AG04449 (cell line): ENCODE data around the gene C5orf15.

ENCODE experiments used
- CTCF ChIA-PET: fragments of 350-600 bp; formaldehyde crosslinking; extraction: SDS; loops from one replicate; lab custom pipeline; 2021; ENCODE audit warnings: antibody characterized with exemption; lab: Yijun Ruan, JAX
- POLR2A ChIA-PET: fragments of 400-600, 350-600 bp; formaldehyde crosslinking; extraction: SDS; loops from one replicate; lab custom pipeline; 2020; ENCODE audit warnings: antibody characterized with exemption, inconsistent platforms; lab: Yijun Ruan, JAX
- DNase-seq: peaks from one replicate; pipeline ENCODE4 v3.0.0-alpha.2; 2010; ENCODE audit warnings: low read depth, low spot score
- H3K4me3 ChIP-seq: 2 replicates; pipeline ENCODE4 v1.5.1; 2011; ENCODE audit warnings: low read depth, mild to moderate bottlenecking, control low read depth, low read length
- TF ChIP-seq, protein P1 (sequence below): IDR thresholded peaks from one replicate; pipeline ENCODE4 v1.5.1; 2011; ENCODE audit warnings: mild to moderate bottlenecking, moderate library complexity, low read length, control low read depth, inconsistent platforms; ENCODE audit not compliant: insufficient read depth; ENCODE audit errors: missing control alignments

C5orf15 gene

DNA sequence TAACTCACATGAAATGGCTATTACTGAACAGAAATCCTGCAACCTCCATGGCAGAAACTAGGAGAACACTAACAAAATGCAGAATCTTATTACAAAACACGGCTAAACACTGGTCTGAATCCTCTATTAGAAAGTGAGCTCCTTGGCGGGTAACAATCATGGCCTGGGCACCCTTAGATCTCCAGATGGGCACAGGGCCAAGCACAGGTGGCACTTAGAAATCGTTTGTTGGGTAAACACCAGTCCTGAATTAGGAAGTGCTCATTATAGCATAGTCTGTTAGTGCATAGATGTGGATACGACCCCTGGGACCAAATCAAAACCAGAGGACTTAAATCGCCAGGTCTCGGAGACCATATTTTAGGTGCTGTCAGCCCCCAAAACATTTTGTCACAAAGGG is 22.0 kb upstream of the C5orf15 start:
- no peak overlapping the region for H3K4me3 ChIP-seq
- POLR2A ChIA-PET, result no interaction called here
- no peak for DNase-seq
- CTCF ChIA-PET, result interaction anchor here (7.9 kb wide), 1 partner anchor 11 kb away, joined by 72 read pairs; no protein-coding TSS in a partner anchor
- TF ChIP-seq, protein P1, sequence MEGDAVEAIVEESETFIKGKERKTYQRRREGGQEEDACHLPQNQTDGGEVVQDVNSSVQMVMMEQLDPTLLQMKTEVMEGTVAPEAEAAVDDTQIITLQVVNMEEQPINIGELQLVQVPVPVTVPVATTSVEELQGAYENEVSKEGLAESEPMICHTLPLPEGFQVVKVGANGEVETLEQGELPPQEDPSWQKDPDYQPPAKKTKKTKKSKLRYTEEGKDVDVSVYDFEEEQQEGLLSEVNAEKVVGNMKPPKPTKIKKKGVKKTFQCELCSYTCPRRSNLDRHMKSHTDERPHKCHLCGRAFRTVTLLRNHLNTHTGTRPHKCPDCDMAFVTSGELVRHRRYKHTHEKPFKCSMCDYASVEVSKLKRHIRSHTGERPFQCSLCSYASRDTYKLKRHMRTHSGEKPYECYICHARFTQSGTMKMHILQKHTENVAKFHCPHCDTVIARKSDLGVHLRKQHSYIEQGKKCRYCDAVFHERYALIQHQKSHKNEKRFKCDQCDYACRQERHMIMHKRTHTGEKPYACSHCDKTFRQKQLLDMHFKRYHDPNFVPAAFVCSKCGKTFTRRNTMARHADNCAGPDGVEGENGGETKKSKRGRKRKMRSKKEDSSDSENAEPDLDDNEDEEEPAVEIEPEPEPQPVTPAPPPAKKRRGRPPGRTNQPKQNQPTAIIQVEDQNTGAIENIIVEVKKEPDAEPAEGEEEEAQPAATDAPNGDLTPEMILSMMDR, result no peak

DNA sequence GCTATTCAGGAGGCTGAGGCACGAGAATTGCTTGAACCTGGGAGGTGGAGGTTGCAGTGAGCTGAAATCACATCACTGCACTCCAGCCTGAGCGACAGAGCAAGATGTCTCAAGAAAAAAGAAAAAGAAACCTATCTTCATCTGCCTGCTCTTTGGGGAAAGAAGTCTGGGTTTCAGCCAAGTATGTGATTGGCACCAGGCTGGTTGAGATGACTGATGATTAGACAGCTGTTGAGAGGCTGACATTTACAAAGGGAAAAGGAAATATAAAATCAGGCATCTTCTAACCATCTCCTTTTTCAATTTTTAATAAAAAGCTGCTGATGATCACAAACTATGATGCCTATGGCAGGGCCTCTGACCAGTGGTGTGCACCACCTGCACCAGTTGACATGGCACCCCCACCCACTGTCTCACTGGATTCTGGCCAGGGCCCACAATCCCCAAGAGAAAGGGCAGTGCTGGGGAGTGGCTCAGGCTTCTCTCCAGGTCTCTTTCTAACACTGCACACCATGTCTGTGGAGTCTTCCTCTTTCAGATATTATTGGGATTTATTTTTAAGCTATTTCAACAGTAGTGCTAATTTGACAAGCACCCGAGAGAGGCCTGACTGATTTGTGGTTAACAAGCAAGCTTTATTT is 17.2 kb upstream of the C5orf15 start:
- ChIA-PET POLR2A (no interaction called here), CTCF (interaction anchor here (1.0 to 3.3 kb wide), 3 partner anchors 8 to 155 kb away, joined by 3 to 13 read pairs (median 3); no protein-coding TSS in a partner anchor)
- DNase-seq, result no peak
- no peak overlapping the region for H3K4me3 ChIP-seq
- TF ChIP-seq, protein P1, result no peak

DNA sequence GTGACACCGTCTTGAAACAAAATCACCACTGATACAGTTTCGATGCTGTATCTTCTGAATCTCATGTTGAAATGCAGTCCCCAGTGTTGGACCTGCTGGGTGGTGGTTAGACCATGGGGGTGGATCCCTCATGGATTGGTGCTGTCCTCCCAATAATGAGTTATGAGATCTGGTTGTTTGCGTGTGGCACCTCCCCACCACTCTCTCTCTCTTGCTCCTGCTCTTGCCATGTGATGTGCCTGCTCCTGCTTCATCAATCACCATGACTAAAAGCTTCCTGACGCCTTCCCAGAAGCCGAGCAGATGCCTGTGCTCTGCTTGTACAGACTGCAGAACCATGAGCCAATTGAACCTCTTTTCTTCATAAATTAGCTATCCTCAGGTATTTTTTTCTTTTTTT is 15.2 kb upstream of the C5orf15 start:
- ChIA-PET POLR2A (interaction anchor here (0.6 kb wide), 1 partner anchor 10 kb away, joined by 3 read pairs; no protein-coding TSS in a partner anchor), CTCF (interaction anchor here (0.9 to 1.0 kb wide), 2 partner anchors 56 to 872 kb away, joined by 3 to 4 read pairs; no protein-coding TSS in a partner anchor)
- no peak overlapping the region for H3K4me3 ChIP-seq
- TF ChIP-seq, protein P1, result no peak
- no peak for DNase-seq

DNA sequence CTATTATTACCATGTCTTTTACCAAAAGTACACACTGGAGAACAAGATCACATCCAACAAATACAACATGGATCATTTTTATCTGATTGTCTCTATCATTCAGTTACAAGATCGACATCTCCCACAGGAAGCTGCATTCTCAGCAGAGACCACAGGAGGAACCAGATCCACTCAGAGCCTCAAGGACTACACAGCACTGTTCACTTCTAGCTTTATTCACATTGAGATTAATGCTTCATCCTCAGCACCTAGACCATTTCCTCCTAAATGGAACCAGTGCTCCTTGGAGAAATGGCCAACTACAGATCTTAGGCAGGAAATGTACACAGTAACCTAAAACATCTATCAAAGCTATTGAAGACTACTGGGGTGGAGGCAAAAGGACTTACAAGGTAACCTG is 13.3 kb upstream of the C5orf15 start:
- TF ChIP-seq, protein P1, result no peak
- ChIA-PET POLR2A (no interaction called here), CTCF (interaction anchor here (0.9 to 6.4 kb wide), 4 partner anchors 11 to 22 kb away, joined by 4 to 72 read pairs (median 21); no protein-coding TSS in a partner anchor)
- no peak for DNase-seq
- H3K4me3 ChIP-seq, result no peak overlapping the region

DNA sequence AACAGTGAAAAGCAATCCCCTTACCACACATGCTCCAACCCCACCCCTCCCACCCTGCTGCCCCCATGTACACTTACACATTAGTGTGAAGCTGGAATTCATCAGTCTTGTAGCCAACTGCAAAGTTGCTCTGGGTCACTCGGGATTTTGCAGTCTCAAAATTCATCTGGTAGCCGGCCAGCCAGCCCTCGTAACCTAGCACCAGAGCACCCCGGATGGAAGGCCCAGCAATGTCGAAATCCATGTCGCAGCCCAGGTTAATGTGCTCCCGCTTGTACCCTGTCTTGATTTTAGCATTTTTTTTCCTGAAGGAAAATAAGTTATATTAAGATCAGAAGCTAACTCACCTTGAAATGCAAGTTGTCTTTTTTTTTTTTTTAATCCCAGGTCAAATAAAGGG is 12.2 kb upstream of the C5orf15 start:
- POLR2A ChIA-PET, result no interaction called here
- TF ChIP-seq, protein P1, result no peak
- CTCF ChIA-PET, result interaction anchor here (1.0 to 6.4 kb wide), 8 partner anchors 8 to 870 kb away, joined by 3 to 72 read pairs (median 6); no protein-coding TSS in a partner anchor
- DNase-seq, result no peak
- H3K4me3 ChIP-seq, result no peak overlapping the region

DNA sequence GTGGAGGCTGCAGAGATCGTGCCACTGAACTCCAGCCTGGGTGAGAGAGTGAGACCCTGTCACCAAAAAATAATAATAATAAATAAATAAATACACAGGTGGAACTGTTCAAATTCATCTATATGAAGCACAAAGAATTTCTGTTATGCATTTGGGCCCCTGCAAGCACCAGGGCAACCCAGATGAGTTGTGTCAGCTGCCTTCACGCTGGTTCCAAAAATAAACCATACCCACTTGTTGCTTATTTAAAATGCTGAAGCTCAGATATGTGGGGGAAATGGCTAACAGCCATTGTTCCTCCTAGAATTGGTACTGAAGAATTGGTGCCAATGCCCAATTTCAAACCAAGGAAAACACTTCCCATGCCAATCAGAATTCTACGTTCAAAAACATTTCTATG is 10.5 kb upstream of the C5orf15 start:
- DNase-seq, result no peak
- POLR2A ChIA-PET, result no interaction called here
- CTCF ChIA-PET, result interaction anchor here (0.6 to 6.4 kb wide), 12 partner anchors 9 to 868 kb away, joined by 3 to 72 read pairs (median 4); no protein-coding TSS in a partner anchor
- TF ChIP-seq, protein P1, result no peak
- H3K4me3 ChIP-seq, result no peak overlapping the region
